Right lobe of liver (tissue), 4 donors: ENCODE results near the gene GGCX.

Source experiments
- CTCF ChIP-seq, 4 donors: fragments of 200-600 bp in 3 of 4; fragments of 450-650 bp in 1 of 4; IDR thresholded peaks; one replicate each; pipeline versions ENCODE4 v1.5.1 to v1.8.0; 2016 to 2022; ENCODE audit warnings: antibody characterized with exemption in 4 of 4, mild to moderate bottlenecking in 2 of 4
- POLR2A ChIP-seq: fragments of 450-650 bp; IDR thresholded peaks from one replicate; pipeline ENCODE4 v1.6.1; 2017; ENCODE audit warnings: antibody characterized with exemption, mild to moderate bottlenecking
- donor health status: DM: no; HTN: no; CAD: no.
- donor health status: DM: no; HTN: no; CAD: no.
- donor health status: DM: no; HTN: yes; CAD: no.

GRCh38 chr2:85591563-85591962 is 30.3 kb upstream of the GGCX start:
- TF ChIP-seq CTCF (IDR thresholded peaks at IDR 0.05) (no peak), POLR2A (no peak)
